ENCODE results near the gene NAA30.

Gene NAA30

GRCh38 chr14:57400556-57401494 lies 10.4 kb downstream of the NAA30 start:
- no peak for DNase-seq (ENCODE audit: extremely low read depth, low read depth)
- TF ChIP-seq, protein P1, sequence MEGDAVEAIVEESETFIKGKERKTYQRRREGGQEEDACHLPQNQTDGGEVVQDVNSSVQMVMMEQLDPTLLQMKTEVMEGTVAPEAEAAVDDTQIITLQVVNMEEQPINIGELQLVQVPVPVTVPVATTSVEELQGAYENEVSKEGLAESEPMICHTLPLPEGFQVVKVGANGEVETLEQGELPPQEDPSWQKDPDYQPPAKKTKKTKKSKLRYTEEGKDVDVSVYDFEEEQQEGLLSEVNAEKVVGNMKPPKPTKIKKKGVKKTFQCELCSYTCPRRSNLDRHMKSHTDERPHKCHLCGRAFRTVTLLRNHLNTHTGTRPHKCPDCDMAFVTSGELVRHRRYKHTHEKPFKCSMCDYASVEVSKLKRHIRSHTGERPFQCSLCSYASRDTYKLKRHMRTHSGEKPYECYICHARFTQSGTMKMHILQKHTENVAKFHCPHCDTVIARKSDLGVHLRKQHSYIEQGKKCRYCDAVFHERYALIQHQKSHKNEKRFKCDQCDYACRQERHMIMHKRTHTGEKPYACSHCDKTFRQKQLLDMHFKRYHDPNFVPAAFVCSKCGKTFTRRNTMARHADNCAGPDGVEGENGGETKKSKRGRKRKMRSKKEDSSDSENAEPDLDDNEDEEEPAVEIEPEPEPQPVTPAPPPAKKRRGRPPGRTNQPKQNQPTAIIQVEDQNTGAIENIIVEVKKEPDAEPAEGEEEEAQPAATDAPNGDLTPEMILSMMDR (IDR thresholded peaks at IDR 0.05; ENCODE audit: low read depth, low read length) = no peak

GRCh38 chr14:57401501-57401900 lies 11.1 kb downstream of the NAA30 start:
- no peak for DNase-seq (ENCODE audit: extremely low read depth, low read depth)
- TF ChIP-seq, protein P1 (IDR thresholded peaks at IDR 0.05; ENCODE audit: low read depth, low read length) = no peak

DNA sequence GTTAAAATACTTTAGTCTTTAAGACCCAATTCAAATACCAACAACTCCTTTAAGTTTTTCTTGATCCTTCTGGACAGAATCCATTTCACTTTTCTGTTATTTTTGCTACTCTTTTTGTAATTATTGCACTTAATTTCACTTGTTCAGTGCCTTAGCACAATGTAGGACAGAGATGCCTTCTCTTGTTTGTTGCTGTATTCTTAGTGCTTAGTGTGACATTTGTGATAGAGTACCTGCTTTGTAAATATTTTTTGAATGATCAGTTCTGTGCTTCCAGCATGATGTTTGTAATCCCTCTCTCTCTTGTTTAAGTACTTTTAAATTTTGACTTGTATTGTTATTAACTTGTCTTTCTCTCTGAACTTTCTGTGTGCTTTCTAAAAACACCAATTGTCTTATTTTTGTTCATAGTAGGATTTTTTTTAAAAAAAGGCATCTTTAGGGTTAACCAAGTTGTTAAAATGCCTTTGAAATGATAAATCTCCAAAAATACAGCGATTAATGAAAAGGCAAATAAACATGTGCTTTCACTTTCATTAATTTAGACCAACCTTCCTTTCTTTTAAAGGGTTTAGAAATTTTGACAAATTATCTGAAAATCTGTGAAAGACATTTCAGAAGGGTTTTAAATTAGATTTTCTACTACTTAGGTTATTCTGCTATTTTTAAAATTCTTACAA lies 11.9 kb downstream of the NAA30 start:
- TF ChIP-seq, protein P1 (IDR thresholded peaks at IDR 0.05; ENCODE audit: low read depth, low read length) = no peak
- no peak for DNase-seq (ENCODE audit: extremely low read depth, low read depth)

DNA sequence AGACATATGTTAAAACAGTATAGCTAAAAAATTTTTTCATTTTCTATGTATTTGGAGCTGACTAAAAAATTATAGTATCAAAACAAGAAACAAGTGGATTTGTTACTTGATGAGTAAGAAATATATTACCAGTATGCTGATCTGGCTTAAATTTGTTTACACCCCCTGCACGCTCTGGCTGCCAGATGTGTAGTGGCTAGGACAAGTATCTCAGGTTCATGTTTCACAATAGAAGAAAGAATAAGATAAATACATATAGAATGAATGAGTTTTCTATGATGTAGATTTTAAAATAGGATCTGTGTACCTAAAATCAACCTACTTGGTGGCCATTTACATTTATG lies 13.1 kb downstream of the NAA30 start:
- TF ChIP-seq, protein P1 (IDR thresholded peaks at IDR 0.05; ENCODE audit: low read depth, low read length) = no peak
- DNase-seq (ENCODE audit: extremely low read depth, low read depth) = no peak

GRCh38 chr14:57405562-57405961 lies 15.2 kb downstream of the NAA30 start:
- no peak for DNase-seq (ENCODE audit: extremely low read depth, low read depth)
- TF ChIP-seq, protein P1 (IDR thresholded peaks at IDR 0.05; ENCODE audit: low read depth, low read length) = no peak

DNA sequence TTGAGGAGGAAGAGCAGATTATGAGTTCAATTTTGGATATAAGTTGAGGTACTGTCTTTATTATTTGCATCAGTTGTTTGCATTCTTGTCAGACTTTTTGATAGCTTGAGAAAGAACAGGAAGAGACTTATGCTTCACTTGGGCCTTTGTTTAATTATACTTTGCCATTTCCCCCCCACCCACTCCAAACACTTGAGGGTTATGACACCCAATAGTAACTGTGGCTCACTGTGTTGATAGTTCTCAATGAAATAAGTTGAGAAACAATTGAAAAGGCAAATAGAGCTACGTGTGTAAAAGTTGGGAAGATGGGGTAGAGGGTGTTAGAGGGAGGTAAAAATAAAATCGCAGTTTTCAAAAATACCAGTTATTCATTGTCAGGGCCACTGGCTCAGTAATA lies 17.7 kb downstream of the NAA30 start:
- TF ChIP-seq, protein P1 (IDR thresholded peaks at IDR 0.05; ENCODE audit: low read depth, low read length) = no peak

GRCh38 chr14:57408634-57409033 lies 18.2 kb downstream of the NAA30 start:
- no peak for DNase-seq (ENCODE audit: extremely low read depth, low read depth)
- TF ChIP-seq, protein P1 (IDR thresholded peaks at IDR 0.05; ENCODE audit: low read depth, low read length) = no peak

More for the DNA sequence above, 17.7 kb downstream of the NAA30 start:
- DNase-seq (ENCODE audit: extremely low read depth, low read depth) = no peak

Data from AG09319 (cell line).